GM18858 (cell line): ENCODE results near the gene GET4.

ENCODE experiments used
- ATAC-seq: cut with Tn5 transposase; IDR thresholded peaks from one replicate; pipeline ENCODE4 v1.9.1; 2021; ENCODE audit not compliant: unreplicated experiment

GET4 gene

GRCh38 chr7:924541-925231 is 48.3 kb downstream of the GET4 start:
- ATAC-seq = peak; percentile 46

- no peak for ATAC-seq
These were observed 49.2 kb downstream of the GET4 start for GRCh38 chr7:925601-926000.

GRCh38 chr7:926061-927030 is 50.0 kb downstream of the GET4 start:
- no peak for ATAC-seq

GRCh38 chr7:927031-927671 is 50.8 kb downstream of the GET4 start:
- no peak for ATAC-seq

- no peak for ATAC-seq
These were observed 53.0 kb downstream of the GET4 start for GRCh38 chr7:929311-929711.

GRCh38 chr7:930975-931758 is 54.8 kb downstream of the GET4 start:
- ATAC-seq = no peak

- no peak for ATAC-seq
These were observed 55.7 kb downstream of the GET4 start for GRCh38 chr7:931871-932650.

- no peak for ATAC-seq
These were observed 56.3 kb downstream of the GET4 start for GRCh38 chr7:932651-932975.

- ATAC-seq = no peak
These were observed 58.3 kb downstream of the GET4 start for GRCh38 chr7:934469-935163.

- ATAC-seq = no peak
These were observed 59.0 kb downstream of the GET4 start for GRCh38 chr7:935164-935873.

GRCh38 chr7:935874-936385 is 59.6 kb downstream of the GET4 start:
- ATAC-seq = no peak

GRCh38 chr7:936386-937054 is 60.2 kb downstream of the GET4 start:
- ATAC-seq = peak; percentile 82

GRCh38 chr7:937856-938484 is 61.6 kb downstream of the GET4 start:
- ATAC-seq = no peak

GRCh38 chr7:938546-939185 is 62.3 kb downstream of the GET4 start:
- no peak for ATAC-seq

- no peak for ATAC-seq
These were observed 63.5 kb downstream of the GET4 start for GRCh38 chr7:939843-940242.

- ATAC-seq = no peak
These were observed 64.5 kb downstream of the GET4 start for GRCh38 chr7:940599-941408.
